M059J (cell line): ENCODE measurements around the gene PPP1R12A. TPM values are rescaled to one million over a fixed set of nuclear protein-coding genes. Genes with fewer than 3 reads are reported as not detected.

ENCODE experiments used
- DNase-seq: peaks from one replicate; pipeline ENCODE4 v3.0.0-alpha.2; 2012; ENCODE audit warnings: low read depth
- total RNA-seq: library from RNA; depleted of rRNA; stranded (reverse); fragments of >200 nt; shearing (Covaris generic); gene quantifications from 2 replicates; pipeline ENCODE4 v1.2.3, GENCODE V29; 2014

Gene PPP1R12A
- total RNA-seq, 1 experiment from 2014 or later: 68.5 TPM

- no peak for DNase-seq
These were observed 93.0 kb downstream of the PPP1R12A start for GRCh38 chr12:79841878-79842265.

- DNase-seq: no peak
These were observed 93.5 kb downstream of the PPP1R12A start for GRCh38 chr12:79841248-79841877.

DNA sequence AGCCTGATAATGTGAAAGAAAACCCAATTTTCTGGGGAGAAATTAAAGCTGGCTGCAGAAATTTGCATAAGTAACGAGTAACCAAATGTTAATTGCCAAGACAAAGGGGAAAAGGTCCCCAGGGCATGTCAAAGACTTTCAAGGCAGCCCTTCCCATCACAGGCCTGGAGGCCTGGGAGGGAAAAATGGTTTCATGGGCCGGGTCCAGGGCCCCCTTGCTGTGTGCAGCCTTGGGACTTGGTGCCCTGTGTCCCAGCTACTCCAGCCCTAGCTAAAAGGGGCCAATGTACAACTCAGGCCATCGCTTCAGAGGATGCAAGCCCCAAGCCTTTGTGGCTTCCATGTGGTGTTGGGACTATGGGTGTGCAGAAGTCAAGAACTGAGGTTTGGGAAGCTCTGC is 96.5 kb downstream of the PPP1R12A start:
- DNase-seq: no peak

DNA sequence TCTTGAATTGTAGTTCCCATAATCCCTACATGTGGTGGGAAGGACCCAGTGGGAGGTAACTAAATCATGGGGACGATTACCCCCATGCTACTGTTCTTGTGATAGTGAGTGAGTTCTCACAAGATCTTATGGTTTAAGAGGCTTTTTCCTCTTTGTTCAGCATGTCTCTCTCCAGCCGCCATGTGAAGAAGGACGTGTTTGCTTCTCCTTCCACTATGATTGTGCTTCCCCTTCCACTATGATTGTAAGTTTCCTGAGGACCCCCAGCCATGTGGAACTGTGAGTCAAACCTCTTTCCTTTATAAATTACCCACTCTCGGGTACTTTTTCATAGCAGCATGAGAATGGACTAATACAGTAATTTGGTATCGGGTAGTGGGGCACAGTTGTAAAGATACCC is 97.3 kb downstream of the PPP1R12A start:
- DNase-seq: no peak

GRCh38 chr12:79835377-79835843 is 99.5 kb downstream of the PPP1R12A start:
- DNase-seq: no peak

DNA sequence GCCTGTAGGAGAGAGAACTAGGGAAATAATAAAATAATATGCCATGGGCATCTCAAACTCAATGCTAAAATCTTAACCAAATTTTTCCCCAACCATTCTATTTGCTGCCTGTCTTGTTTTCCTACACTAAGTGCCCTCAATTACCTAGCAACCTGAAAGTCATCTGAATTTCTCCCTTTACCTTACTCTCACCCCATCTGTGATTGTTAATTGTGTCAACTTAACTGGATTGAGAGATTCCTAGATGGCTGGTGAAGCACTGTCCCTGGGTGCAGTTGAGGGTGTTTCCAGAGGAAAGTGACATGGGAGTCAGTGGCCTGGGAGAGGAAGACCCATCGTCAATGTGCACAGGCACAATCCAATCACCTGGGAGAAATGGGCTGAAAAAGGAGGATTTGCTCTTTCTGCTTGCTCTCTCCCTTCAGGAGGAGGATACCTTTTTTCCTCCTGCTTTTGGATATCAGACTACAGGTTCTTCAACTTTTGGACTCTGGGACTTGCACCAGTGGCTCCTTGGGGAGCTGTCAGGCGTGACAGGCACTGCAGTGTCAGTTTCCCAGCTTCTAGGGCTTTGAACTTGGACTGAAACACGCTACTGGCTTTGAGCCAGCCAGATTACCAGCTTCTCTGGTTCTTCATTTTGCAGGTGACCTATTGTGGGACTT is 100.1 kb downstream of the PPP1R12A start:
- no peak for DNase-seq

DNA sequence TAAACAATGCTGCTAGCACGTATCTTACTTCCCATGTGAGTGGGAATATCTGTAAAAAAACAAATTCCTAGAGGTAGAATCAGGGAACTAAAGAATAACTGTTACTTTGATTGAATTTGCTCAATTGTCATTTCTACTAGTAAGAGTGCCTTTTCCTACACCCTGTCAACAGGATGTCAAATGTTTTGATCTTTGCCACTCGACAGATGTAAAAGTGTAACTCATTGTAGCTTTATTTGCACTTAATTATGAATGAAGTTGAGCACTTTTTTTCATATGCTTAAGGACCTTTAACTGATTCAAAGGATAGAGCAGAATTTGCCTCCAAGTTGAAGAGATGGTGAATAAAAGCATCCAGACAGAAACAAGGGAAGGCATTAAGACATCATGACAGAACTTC is 104.5 kb downstream of the PPP1R12A start:
- DNase-seq: no peak

DNA sequence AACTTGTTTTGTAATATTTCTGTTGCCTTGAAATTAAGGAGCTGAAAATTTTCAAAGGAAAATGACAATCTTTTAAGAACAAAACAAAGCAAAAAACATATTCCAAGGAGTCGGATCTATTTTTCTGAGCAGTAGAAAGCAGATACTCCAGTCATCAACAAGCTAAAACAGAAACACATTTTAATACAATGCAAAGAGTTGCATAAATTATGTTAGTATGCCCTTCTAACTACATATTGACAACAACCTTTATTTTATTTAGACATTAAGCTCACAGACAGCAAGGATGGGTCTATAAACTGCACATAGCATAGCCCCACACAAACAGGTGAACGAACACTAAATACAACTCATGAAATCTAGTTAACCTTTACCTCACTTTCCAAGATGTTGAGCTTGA is 106.0 kb downstream of the PPP1R12A start:
- DNase-seq: no peak

GRCh38 chr12:79827484-79827883 is 107.4 kb downstream of the PPP1R12A start:
- DNase-seq: no peak

GRCh38 chr12:79826267-79827128 is 108.4 kb downstream of the PPP1R12A start:
- no peak for DNase-seq

- no peak for DNase-seq
These were observed 112.4 kb downstream of the PPP1R12A start for GRCh38 chr12:79822475-79822874.

GRCh38 chr12:79818856-79819255 is 116.0 kb downstream of the PPP1R12A start:
- DNase-seq: no peak

GRCh38 chr12:79784366-79785065 is 150.4 kb downstream of the PPP1R12A start:
- peak; percentile 52 for DNase-seq

DNA sequence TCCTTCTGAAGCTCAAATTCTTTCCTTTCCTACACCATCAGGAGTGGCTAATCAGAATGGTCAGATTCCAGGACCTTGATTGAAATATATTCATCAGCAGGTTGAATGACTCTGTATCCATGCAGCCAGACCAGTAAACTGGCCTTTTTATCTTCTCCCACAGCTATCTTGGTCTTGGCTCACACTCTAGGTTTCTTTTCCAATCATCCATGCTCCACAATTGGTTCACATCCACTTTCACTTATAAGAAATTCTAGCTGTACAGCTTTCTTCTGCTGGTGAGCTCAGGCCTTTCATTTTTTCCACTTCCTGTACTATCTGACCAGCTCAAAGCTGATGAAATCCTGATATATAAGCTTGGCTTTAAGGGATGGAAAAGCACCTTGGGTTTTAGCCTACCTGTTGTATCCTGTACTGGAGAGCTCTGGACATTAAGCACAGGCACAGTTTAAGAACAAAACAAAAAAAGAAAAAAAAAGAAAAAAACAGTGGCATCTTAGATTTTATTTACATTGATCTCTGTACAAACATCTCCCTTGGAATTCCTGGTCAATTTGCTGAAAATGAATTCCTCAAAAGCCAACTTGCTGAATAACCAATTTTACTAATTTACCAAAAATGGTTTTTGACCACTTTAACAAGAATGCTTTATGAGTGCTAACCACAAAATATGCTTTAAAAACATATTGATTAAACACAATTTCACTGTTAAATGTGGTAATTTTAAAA is 152.6 kb downstream of the PPP1R12A start:
- DNase-seq: peak; percentile 18

- no peak for DNase-seq
These were observed 156.0 kb downstream of the PPP1R12A start for GRCh38 chr12:79778802-79779448.

- peak; percentile 48 for DNase-seq
These were observed 158.8 kb downstream of the PPP1R12A start for GRCh38 chr12:79776111-79776510.

GRCh38 chr12:79775355-79776027 is 159.4 kb downstream of the PPP1R12A start:
- DNase-seq: no peak

DNA sequence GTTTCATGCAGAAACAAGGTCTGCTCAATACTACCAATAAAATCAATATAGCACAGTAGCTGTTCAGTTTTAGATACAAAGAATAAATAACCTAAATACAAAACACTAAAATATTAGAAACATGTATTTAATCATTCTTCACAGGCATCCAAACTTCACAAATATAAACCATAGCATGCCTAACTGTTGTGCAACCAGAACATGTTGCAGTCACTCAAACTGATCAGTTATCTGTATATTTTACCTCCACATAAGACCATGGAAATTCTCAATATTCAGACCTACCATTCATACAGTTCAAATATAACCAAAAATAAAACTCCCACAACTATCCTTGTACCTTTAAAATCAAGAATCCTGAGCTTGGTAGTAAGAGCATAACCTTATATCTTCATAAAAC is 161.0 kb downstream of the PPP1R12A start:
- DNase-seq: no peak

- DNase-seq: no peak
These were observed 164.9 kb downstream of the PPP1R12A start for GRCh38 chr12:79769860-79770485.
